ENCODE measurements around the gene MPIG6B.

The MPIG6B gene

GRCh38 chr6:31691078-31691463 is 32.1 kb upstream of the MPIG6B start:
- Mint-ChIP-seq H3K27me3 (no peaks in the 10 kb centered on the region), H3K36me3 (peaks cover 21% of the 10 kb centered on the region), H3K4me1 (peaks cover 23% of the 10 kb centered on the region), H3K4me3 (no peak overlapping the region), H3K27ac (no peak overlapping the region), H3K9me3 (no peaks in the 10 kb centered on the region)
- ATAC-seq (ENCODE audit: low read depth) (no peak), DNase-seq (ENCODE audit: low spot score in 2 of 2) (no peak)

GRCh38 chr6:31691564-31692108 is 31.5 kb upstream of the MPIG6B start:
- no peaks in the 10 kb centered on the region for H3K9me3 Mint-ChIP-seq
- no peak for DNase-seq (ENCODE audit: low spot score in 2 of 2)
- H3K36me3 Mint-ChIP-seq = peaks cover 18% of the 10 kb centered on the region
- ATAC-seq (ENCODE audit: low read depth) = no peak
- H3K4me3 Mint-ChIP-seq = no peak overlapping the region
- no peak overlapping the region for H3K27ac Mint-ChIP-seq
- H3K4me1 Mint-ChIP-seq = peaks cover 23% of the 10 kb centered on the region
- no peaks in the 10 kb centered on the region for H3K27me3 Mint-ChIP-seq

- H3K36me3 Mint-ChIP-seq = peaks cover 17% of the 10 kb centered on the region
- no peak overlapping the region for H3K27ac Mint-ChIP-seq
Measured at GRCh38 chr6:31692353-31692752, 30.8 kb upstream of the MPIG6B start.

GRCh38 chr6:31692886-31693285 is 30.3 kb upstream of the MPIG6B start:
- peaks cover 27% of the 10 kb centered on the region for H3K4me1 Mint-ChIP-seq
- DNase-seq (ENCODE audit: low spot score in 2 of 2) (no peak), ATAC-seq (ENCODE audit: low read depth) (no peak)
- no peaks in the 10 kb centered on the region for H3K27me3 Mint-ChIP-seq
- H3K9me3 Mint-ChIP-seq = no peaks in the 10 kb centered on the region
- no peak overlapping the region for H3K4me3 Mint-ChIP-seq
- H3K36me3 Mint-ChIP-seq = peaks cover 17% of the 10 kb centered on the region
- peak overlapping the region; percentile 20 for H3K27ac Mint-ChIP-seq

More at GRCh38 chr6:31692353-31692752, 30.8 kb upstream of the MPIG6B start:
- ATAC-seq (ENCODE audit: low read depth) (no peak), DNase-seq (ENCODE audit: low spot score in 2 of 2) (no peak)
- no peak overlapping the region for H3K4me3 Mint-ChIP-seq
- no peaks in the 10 kb centered on the region for H3K9me3 Mint-ChIP-seq
- peaks cover 24% of the 10 kb centered on the region for H3K4me1 Mint-ChIP-seq
- no peaks in the 10 kb centered on the region for H3K27me3 Mint-ChIP-seq

GRCh38 chr6:31693535-31693934 is 29.6 kb upstream of the MPIG6B start:
- Mint-ChIP-seq H3K36me3 (peaks cover 16% of the 10 kb centered on the region), H3K9me3 (no peaks in the 10 kb centered on the region)
- ATAC-seq (ENCODE audit: low read depth) = no peak

GRCh38 chr6:31697555-31697954 is 25.6 kb upstream of the MPIG6B start:
- Mint-ChIP-seq H3K9me3 (no peaks in the 10 kb centered on the region), H3K27ac (no peak overlapping the region), H3K4me3 (no peak overlapping the region), H3K36me3 (peaks cover 11% of the 10 kb centered on the region), H3K27me3 (no peaks in the 10 kb centered on the region), H3K4me1 (peaks cover 21% of the 10 kb centered on the region)
- no peak for ATAC-seq (ENCODE audit: low read depth)
- no peak for DNase-seq (ENCODE audit: low spot score in 2 of 2)

More at GRCh38 chr6:31693535-31693934, 29.6 kb upstream of the MPIG6B start:
- DNase-seq (ENCODE audit: low spot score in 2 of 2) = no peak
- no peaks in the 10 kb centered on the region for H3K27me3 Mint-ChIP-seq
- H3K27ac Mint-ChIP-seq = peak overlapping the region; percentile 20
- H3K4me1 Mint-ChIP-seq = peaks cover 26% of the 10 kb centered on the region
- no peak overlapping the region for H3K4me3 Mint-ChIP-seq

GRCh38 chr6:31700740-31701401 is 22.3 kb upstream of the MPIG6B start:
- Mint-ChIP-seq H3K4me3 (peak overlapping the region; percentile 49), H3K27ac (no peak overlapping the region), H3K27me3 (no peaks in the 10 kb centered on the region), H3K4me1 (peaks cover 23% of the 10 kb centered on the region), H3K9me3 (no peaks in the 10 kb centered on the region), H3K36me3 (peaks cover 7% of the 10 kb centered on the region)
- DNase-seq (ENCODE audit: low spot score in 2 of 2) (no peak), ATAC-seq (ENCODE audit: low read depth) (no peak)

GRCh38 chr6:31701666-31702404 is 21.3 kb upstream of the MPIG6B start:
- Mint-ChIP-seq H3K27me3 (no peaks in the 10 kb centered on the region), H3K4me3 (peak overlapping the region; percentile 99), H3K36me3 (peaks cover 5% of the 10 kb centered on the region), H3K27ac (peak overlapping the region; percentile 97), H3K9me3 (no peaks in the 10 kb centered on the region), H3K4me1 (peaks cover 23% of the 10 kb centered on the region)
- ATAC-seq (ENCODE audit: low read depth) (no peak), DNase-seq (ENCODE audit: low spot score in 2 of 2) (no peak)

GRCh38 chr6:31702405-31702818 is 20.8 kb upstream of the MPIG6B start:
- Mint-ChIP-seq H3K27me3 (no peaks in the 10 kb centered on the region), H3K9me3 (no peaks in the 10 kb centered on the region), H3K36me3 (peaks cover 3% of the 10 kb centered on the region), H3K4me3 (peak overlapping the region; percentile 99), H3K4me1 (peaks cover 21% of the 10 kb centered on the region), H3K27ac (peak overlapping the region; percentile 97)
- ATAC-seq (ENCODE audit: low read depth) = no peak
- DNase-seq (ENCODE audit: low spot score in 2 of 2) = no peak

- H3K4me1 Mint-ChIP-seq = peaks cover 17% of the 10 kb centered on the region
- DNase-seq (ENCODE audit: low spot score in 2 of 2) (peak; percentile 93 to 95), ATAC-seq (ENCODE audit: low read depth) (peak; percentile 95)
- H3K4me3 Mint-ChIP-seq = peak within 1 kb of the TSS; percentile 99
- H3K9me3 Mint-ChIP-seq = no peaks in the 10 kb centered on the region
- H3K27me3 Mint-ChIP-seq = no peaks in the 10 kb centered on the region
- peak within 1 kb of the TSS; percentile 97 for H3K27ac Mint-ChIP-seq
- no peaks in the 10 kb centered on the region for H3K36me3 Mint-ChIP-seq
Measured at GRCh38 chr6:31702819-31703716, 20.1 kb upstream of the MPIG6B start, which contains the start of gene ABHD16A. Gene ABHD16A, minus strand, starts transcription at chr6:31703324. Its CDS starts 43 bp downstream, at chr6:31703281.

- ATAC-seq (ENCODE audit: low read depth) = no peak
- no peaks in the 10 kb centered on the region for H3K27me3 Mint-ChIP-seq
- H3K36me3 Mint-ChIP-seq = no peaks in the 10 kb centered on the region
- no peak overlapping the region for H3K27ac Mint-ChIP-seq
- peaks cover 22% of the 10 kb centered on the region for H3K4me1 Mint-ChIP-seq
- no peaks in the 10 kb centered on the region for H3K9me3 Mint-ChIP-seq
- H3K4me3 Mint-ChIP-seq = no peak overlapping the region
- DNase-seq (ENCODE audit: low spot score in 2 of 2) = no peak
Measured at GRCh38 chr6:31705931-31706330, 17.2 kb upstream of the MPIG6B start.

GRCh38 chr6:31706599-31706998 is 16.6 kb upstream of the MPIG6B start, which contains the start of gene LY6G6F:
Gene LY6G6F, plus strand, starts transcription at chr6:31706866. Its CDS starts 41 bp downstream, at chr6:31706907.
- Mint-ChIP-seq H3K27ac (no peak within 1 kb of the TSS), H3K4me3 (no peak within 1 kb of the TSS), H3K27me3 (no peaks in the 10 kb centered on the region), H3K4me1 (peaks cover 19% of the 10 kb centered on the region), H3K9me3 (no peaks in the 10 kb centered on the region), H3K36me3 (no peaks in the 10 kb centered on the region)
- ATAC-seq (ENCODE audit: low read depth) (no peak), DNase-seq (ENCODE audit: low spot score in 2 of 2) (no peak)

GRCh38 chr6:31707701-31708100 is 15.5 kb upstream of the MPIG6B start:
- Mint-ChIP-seq H3K4me3 (no peak overlapping the region), H3K9me3 (no peaks in the 10 kb centered on the region), H3K36me3 (no peaks in the 10 kb centered on the region), H3K27ac (no peak overlapping the region), H3K27me3 (no peaks in the 10 kb centered on the region), H3K4me1 (peaks cover 14% of the 10 kb centered on the region)
- no peak for DNase-seq (ENCODE audit: low spot score in 2 of 2)
- ATAC-seq (ENCODE audit: low read depth) = no peak
